Mesenchymal stem cell (in vitro differentiated cells and primary cell): ENCODE measurements around the gene A4GALT. TPM values are rescaled to one million over a fixed set of nuclear protein-coding genes. Genes with fewer than 3 reads are reported as not detected.

ENCODE experiments used
- DNase-seq: peaks from one replicate; pipeline ENCODE4 v3.0.0-alpha.2; 2013
- H2AFZ ChIP-seq: one replicate; pipeline ENCODE4 v1.6.1; 2013; ENCODE audit warnings: low read depth, mild to moderate bottlenecking, control low read depth, inconsistent platforms, low read length, moderate library complexity
- H2AK5ac ChIP-seq: 2 replicates; pipeline ENCODE4 v1.6.1; 2013; ENCODE audit warnings: low read length, moderate library complexity, mild to moderate bottlenecking, inconsistent platforms; ENCODE audit not compliant: severe bottlenecking
- H2BK120ac ChIP-seq: one replicate; pipeline ENCODE4 v1.6.1; 2013; ENCODE audit warnings: low read depth, mild to moderate bottlenecking, inconsistent platforms, low read length, moderate library complexity
- H2BK12ac ChIP-seq, 2 experiments: one replicate each; pipeline ENCODE4 v1.6.1; 2013; ENCODE audit warnings: inconsistent platforms in 2 of 2, low read length in 2 of 2, mild to moderate bottlenecking in 2 of 2, moderate library complexity in 2 of 2, control low read depth in 1 of 2
- H2BK15ac ChIP-seq: one replicate; pipeline ENCODE4 v1.6.1; 2013; ENCODE audit warnings: mild to moderate bottlenecking, low read depth, inconsistent platforms; ENCODE audit not compliant: poor library complexity, severe bottlenecking
- H2BK5ac ChIP-seq: 2 replicates; pipeline ENCODE4 v1.6.1; 2013; ENCODE audit warnings: low read depth, mild to moderate bottlenecking, low read length, control low read depth, inconsistent platforms; ENCODE audit not compliant: poor library complexity, severe bottlenecking
- H3K14ac ChIP-seq, 2 experiments: one replicate each; pipeline ENCODE4 v1.6.1; 2013; ENCODE audit warnings: inconsistent platforms in 2 of 2, low read length in 2 of 2, control low read depth in 1 of 2, mild to moderate bottlenecking in 1 of 2, moderate library complexity in 1 of 2
- H3K18ac ChIP-seq, 2 experiments: one replicate each; pipeline ENCODE4 v1.6.1; 2013; ENCODE audit warnings: inconsistent platforms in 2 of 2, low read length in 2 of 2, control low read depth in 1 of 2, low read depth in 1 of 2, mild to moderate bottlenecking in 1 of 2
- H3K23ac ChIP-seq, 2 experiments: one replicate each; pipeline ENCODE4 v1.6.1; 2013; ENCODE audit warnings: inconsistent platforms in 2 of 2, low read length in 2 of 2, mild to moderate bottlenecking in 2 of 2, moderate library complexity in 2 of 2, control low read depth in 1 of 2
- H3K27ac ChIP-seq: 2 replicates; pipeline ENCODE4 v1.5.1; 2013; ENCODE audit warnings: mild to moderate bottlenecking, moderate library complexity, low read length, control low read depth, inconsistent platforms; ENCODE audit not compliant: poor library complexity, severe bottlenecking
- H3K27me3 ChIP-seq, 2 experiments: 2 replicates each; pipeline versions ENCODE4 v1.6.1 to v1.7.0; 2013; ENCODE audit warnings: low read length in 2 of 2, mild to moderate bottlenecking in 2 of 2, moderate library complexity in 2 of 2, control low read depth in 1 of 2, inconsistent platforms in 1 of 2; ENCODE audit not compliant: control insufficient read depth in 1 of 2, insufficient read depth in 1 of 2
- H3K36me3 ChIP-seq, 2 experiments: 2 replicates each; pipeline versions ENCODE4 v1.6.1 to v1.7.0; 2013; ENCODE audit warnings: low read length in 2 of 2, control low read depth in 1 of 2, inconsistent platforms in 1 of 2, low read depth in 1 of 2, mild to moderate bottlenecking in 1 of 2; ENCODE audit not compliant: insufficient read depth in 2 of 2, control insufficient read depth in 1 of 2
- H3K4ac ChIP-seq, 2 experiments: one replicate each; pipeline ENCODE4 v1.6.1; 2013; ENCODE audit warnings: inconsistent platforms in 2 of 2, low read length in 2 of 2, mild to moderate bottlenecking in 2 of 2, moderate library complexity in 2 of 2, control low read depth in 1 of 2, low read depth in 1 of 2
- H3K4me1 ChIP-seq: 2 replicates; pipeline ENCODE4 v1.6.1; 2013; ENCODE audit warnings: low read depth, low read length, control low read depth; ENCODE audit not compliant: control insufficient read depth, insufficient read depth
- H3K4me2 ChIP-seq: 2 replicates; pipeline ENCODE4 v1.6.1; 2013; ENCODE audit warnings: low read length, mild to moderate bottlenecking, inconsistent platforms; ENCODE audit not compliant: poor library complexity, severe bottlenecking
- H3K4me3 ChIP-seq, 2 experiments: 2 replicates each; pipeline versions ENCODE4 v1.5.1 to v1.7.0; 2013; ENCODE audit warnings: low read length in 2 of 2, mild to moderate bottlenecking in 2 of 2, control low read depth in 1 of 2, low read depth in 1 of 2; ENCODE audit not compliant: insufficient read depth in 1 of 2
- H3K79me1 ChIP-seq: replicated peaks from 2 replicates; pipeline ENCODE4 v1.6.1; 2013; ENCODE audit warnings: mild to moderate bottlenecking, control low read depth, low read length, inconsistent platforms; ENCODE audit not compliant: poor library complexity, severe bottlenecking
- H3K9ac ChIP-seq: 2 replicates; pipeline ENCODE4 v1.7.0; 2013; ENCODE audit warnings: mild to moderate bottlenecking, low read length, moderate library complexity
- H3K9me3 ChIP-seq: 2 replicates; pipeline ENCODE4 v1.7.0; 2013; ENCODE audit warnings: mild to moderate bottlenecking, low read length; ENCODE audit not compliant: control insufficient read depth
- H4K8ac ChIP-seq: one replicate; pipeline ENCODE4 v1.6.1; 2013; ENCODE audit warnings: inconsistent platforms, mild to moderate bottlenecking, low read length, moderate library complexity
- H4K91ac ChIP-seq: one replicate; pipeline ENCODE4 v1.6.1; 2013; ENCODE audit warnings: mild to moderate bottlenecking, low read length, inconsistent platforms
- WGBS: methylation state at CpG from one replicate; pipeline ENCODE4 v1.1.7; 2013; ENCODE audit warnings: mixed read lengths; 5-methylcytosine and 5-hydroxymethylcytosine counted together
- polyA plus RNA-seq, 2 experiments: library from polyadenylated mRNA; stranded (reverse); fragments of 200-250 nt; gene quantifications; one replicate each; pipeline ENCODE4 v1.2.3, GENCODE V29; 2013

Gene A4GALT, protein sequence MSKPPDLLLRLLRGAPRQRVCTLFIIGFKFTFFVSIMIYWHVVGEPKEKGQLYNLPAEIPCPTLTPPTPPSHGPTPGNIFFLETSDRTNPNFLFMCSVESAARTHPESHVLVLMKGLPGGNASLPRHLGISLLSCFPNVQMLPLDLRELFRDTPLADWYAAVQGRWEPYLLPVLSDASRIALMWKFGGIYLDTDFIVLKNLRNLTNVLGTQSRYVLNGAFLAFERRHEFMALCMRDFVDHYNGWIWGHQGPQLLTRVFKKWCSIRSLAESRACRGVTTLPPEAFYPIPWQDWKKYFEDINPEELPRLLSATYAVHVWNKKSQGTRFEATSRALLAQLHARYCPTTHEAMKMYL
- polyA plus RNA-seq (2013, experiment 1 of 2), result 10.1 TPM
- 9.6 TPM for polyA plus RNA-seq (2013, experiment 2 of 2)

DNA sequence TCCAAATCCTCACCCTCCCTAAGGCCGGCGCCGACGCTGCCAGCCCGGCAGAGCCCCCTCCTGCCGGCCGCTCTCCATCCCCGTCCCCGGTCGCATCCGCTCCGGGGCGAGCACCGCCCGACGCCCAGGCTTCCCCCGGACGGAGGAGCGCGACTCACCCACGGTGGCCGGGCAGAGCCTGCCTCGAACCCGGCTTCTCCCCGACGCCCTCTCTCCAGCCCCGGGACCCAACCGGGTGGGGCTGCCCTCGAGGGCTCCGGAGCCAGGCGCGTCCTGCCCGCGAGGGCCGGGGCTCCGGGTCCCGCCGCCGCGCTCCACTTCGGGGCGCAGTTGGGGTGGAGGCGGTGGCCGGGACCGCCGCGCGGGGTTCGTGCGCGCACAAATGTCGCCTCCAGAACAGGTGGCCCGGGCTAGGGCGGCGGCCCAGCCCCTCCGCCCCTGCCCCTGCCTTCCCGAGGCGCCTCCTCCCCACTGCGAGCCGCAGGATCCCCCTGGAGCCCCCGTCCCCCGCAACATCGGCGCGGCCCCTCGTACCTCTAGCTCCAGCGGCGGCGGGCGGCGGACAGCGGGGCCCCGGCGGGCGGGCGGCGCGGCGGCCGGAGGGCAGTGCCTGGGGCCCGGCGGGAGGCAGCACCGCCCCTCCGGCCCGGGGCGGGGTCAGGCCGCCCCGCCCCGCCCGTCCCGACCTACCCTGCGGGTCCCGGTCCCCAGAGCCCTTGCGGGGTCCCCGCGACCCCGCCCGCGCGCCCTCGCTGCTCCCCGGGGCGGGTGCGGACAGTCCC is at the start of gene A4GALT:
Gene A4GALT, minus strand, starts transcription at position 608 of the 782 bp plus-strand sequence. CDS start 26,919 bp downstream, outside the sequence.
- Histone ChIP-seq H3K27ac (no peak within 1 kb of the TSS), H3K9ac (peak within 1 kb of the TSS; percentile 90), H2BK120ac (peak within 1 kb of the TSS; percentile 43), H3K4me1 (peaks cover 30% of the 10 kb centered on the region), H3K79me1 (peaks cover 7% of the 10 kb centered on the region), H2BK5ac (no peak within 1 kb of the TSS), H2AFZ (peak within 1 kb of the TSS; percentile 76), H3K18ac (peak within 1 kb of the TSS; percentile 40 to 74), H3K36me3 (peaks cover 0 to 21% of the 10 kb centered on the region in 2 experiments), H2BK12ac (peak within 1 kb of the TSS; percentile 28 to 76), H3K4me3 (peak within 1 kb of the TSS; percentile 79 to 94), H4K8ac (peak within 1 kb of the TSS; percentile 45), H3K23ac (peak within 1 kb of the TSS in 1 of 2 experiments; percentile 90), H2AK5ac (peak within 1 kb of the TSS; percentile 72), H3K4ac (peak within 1 kb of the TSS in 1 of 2 experiments; percentile 51), H3K27me3 (no peaks in the 10 kb centered on the region), H3K9me3 (no peaks in the 10 kb centered on the region), H2BK15ac (peak within 1 kb of the TSS; percentile 6), H3K14ac (peak within 1 kb of the TSS in 1 of 2 experiments; percentile 76), H3K4me2 (peak within 1 kb of the TSS; percentile 91), H4K91ac (peak within 1 kb of the TSS; percentile 52)
- no peak for DNase-seq
- WGBS, result 1% methylated on average over 58 of the region's 104 CpGs

DNA sequence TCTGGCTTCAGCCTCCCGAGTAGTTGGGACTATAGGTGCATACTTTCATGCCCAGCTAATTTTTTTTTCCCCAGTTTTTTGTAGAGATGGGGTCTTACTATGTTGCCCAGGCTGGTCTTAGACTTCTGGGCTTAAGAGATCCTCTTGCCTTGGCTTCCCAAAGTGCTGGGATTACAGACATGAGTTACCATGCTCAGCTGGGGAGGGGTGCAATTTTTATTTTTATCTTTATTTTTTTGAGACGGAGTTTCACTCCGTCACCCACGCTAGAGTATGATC is 49.7 kb upstream of the A4GALT start:
- H2AFZ ChIP-seq, result no peak overlapping the region
- no peak overlapping the region for H3K4me2 ChIP-seq
- H3K4me1 ChIP-seq, result peaks cover 30% of the 10 kb centered on the region
- H2BK120ac ChIP-seq, result no peak overlapping the region
- H3K79me1 ChIP-seq, result no peaks in the 10 kb centered on the region
- H3K23ac ChIP-seq, result no peak overlapping the region
- no peak overlapping the region for H2BK12ac ChIP-seq
- H3K4me3 ChIP-seq, result peak overlapping the region in 1 of 2 experiments; percentile 54
- no peak overlapping the region for H4K8ac ChIP-seq
- no peak for DNase-seq
- H2AK5ac ChIP-seq, result no peak overlapping the region
- no peak overlapping the region for H2BK5ac ChIP-seq
- no peak overlapping the region for H3K27ac ChIP-seq
- H3K18ac ChIP-seq, result no peak overlapping the region
- H3K9ac ChIP-seq, result peak overlapping the region; percentile 66
- no peaks in the 10 kb centered on the region for H3K36me3 ChIP-seq
- H4K91ac ChIP-seq, result no peak overlapping the region
- H3K9me3 ChIP-seq, result no peaks in the 10 kb centered on the region
- H2BK15ac ChIP-seq, result no peak overlapping the region
- H3K14ac ChIP-seq, result no peak overlapping the region
- WGBS, result 91% methylated on average over 4 of the region's 4 CpGs
- H3K27me3 ChIP-seq, result no peaks in the 10 kb centered on the region
- no peak overlapping the region for H3K4ac ChIP-seq

DNA sequence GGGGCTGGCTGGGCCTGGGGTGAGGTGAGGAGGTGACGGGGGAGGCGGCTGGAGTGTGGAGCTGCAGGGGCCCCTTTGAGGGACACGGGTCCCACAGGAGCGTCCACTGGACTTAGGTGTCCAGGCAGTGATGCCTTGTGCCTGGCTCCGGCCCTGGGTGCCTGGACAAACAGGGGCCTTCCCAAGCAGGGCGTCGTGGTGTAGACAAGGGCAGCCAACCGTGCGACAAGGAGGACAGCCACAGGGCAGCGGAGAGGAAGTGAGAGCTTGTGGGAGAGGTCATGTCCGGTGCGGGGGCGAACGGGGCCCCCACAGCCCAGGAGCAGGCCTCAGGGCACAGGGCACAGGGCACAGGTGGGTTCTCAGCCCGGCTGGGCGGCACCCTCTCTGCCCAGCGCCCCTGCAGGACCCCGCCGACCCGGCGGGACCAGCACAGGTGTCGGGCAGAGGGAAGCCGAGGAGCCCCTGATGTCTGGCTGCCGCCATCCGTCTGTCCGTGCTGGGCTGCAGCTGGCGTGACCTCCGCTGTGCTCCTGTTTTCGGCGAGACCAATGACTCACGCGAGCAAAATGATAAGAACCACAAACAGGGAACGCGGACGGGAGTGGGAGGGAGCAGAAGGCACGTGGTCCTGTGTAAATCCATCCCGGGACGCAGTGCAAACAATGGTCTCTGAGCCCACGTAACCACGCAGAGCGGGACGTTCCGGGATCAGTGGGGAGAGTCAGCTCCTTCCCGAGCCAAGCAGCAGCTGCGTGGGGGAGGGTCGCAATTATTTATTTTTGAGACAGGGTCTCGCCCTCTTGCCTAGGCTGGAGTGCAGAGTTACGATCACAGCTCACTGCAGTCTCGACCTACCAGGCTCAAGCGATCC is 49.1 kb upstream of the A4GALT start:
- H3K9me3 ChIP-seq, result no peaks in the 10 kb centered on the region
- 60% methylated on average over 50 of the region's 50 CpGs for WGBS
- peak overlapping the region; percentile 30 for H2BK120ac ChIP-seq
- peak overlapping the region; percentile 73 to 81 for H3K18ac ChIP-seq
- peak; percentile 89 for DNase-seq
- H2BK5ac ChIP-seq, result no peak overlapping the region
- peak overlapping the region; percentile 80 for H4K91ac ChIP-seq
- no peak overlapping the region for H2AFZ ChIP-seq
- H3K27me3 ChIP-seq, result no peaks in the 10 kb centered on the region
- peak overlapping the region; percentile 26 for H3K4me2 ChIP-seq
- H2AK5ac ChIP-seq, result peak overlapping the region; percentile 31
- peaks cover 32% of the 10 kb centered on the region for H3K4me1 ChIP-seq
- H3K27ac ChIP-seq, result no peak overlapping the region
- H4K8ac ChIP-seq, result peak overlapping the region; percentile 72
- H3K4me3 ChIP-seq, result peak overlapping the region in 1 of 2 experiments; percentile 54
- H3K14ac ChIP-seq, result peak overlapping the region in 1 of 2 experiments; percentile 84
- H2BK15ac ChIP-seq, result peak overlapping the region; percentile 88
- peak overlapping the region in 1 of 2 experiments; percentile 70 for H3K4ac ChIP-seq
- no peaks in the 10 kb centered on the region for H3K79me1 ChIP-seq
- peak overlapping the region; percentile 66 for H3K9ac ChIP-seq
- no peak overlapping the region for H3K23ac ChIP-seq
- peak overlapping the region; percentile 28 to 70 for H2BK12ac ChIP-seq
- H3K36me3 ChIP-seq, result no peaks in the 10 kb centered on the region
